ENCODE results near the gene EIF5A. TPM values are rescaled to one million over a fixed set of nuclear protein-coding genes. Genes with fewer than 3 reads are reported as not detected.

The EIF5A gene
- total and polyA plus RNA-seq, 4 donors, result 179 to 506 (median 302) TPM

- Histone ChIP-seq H3K27ac (ENCODE audit: low read depth in 1 of 2, low read length in 2 of 2) (no peak overlapping the region), H3K9me3 (ENCODE audit: control insufficient read depth in 4 of 4, low read length in 3 of 4) (no peaks in the 10 kb centered on the region), H3K27me3 (ENCODE audit: control insufficient read depth in 4 of 4, insufficient read depth in 4 of 4, low read length in 3 of 4) (no peaks in the 10 kb centered on the region), H3K36me3 (ENCODE audit: control insufficient read depth in 4 of 4, insufficient read depth in 3 of 4, low read depth in 1 of 4, low read length in 3 of 4) (no peaks in the 10 kb centered on the region), H3K9ac (ENCODE audit: low read depth in 1 of 2, low read length in 2 of 2) (no peak overlapping the region), H3K4me3 (ENCODE audit: low read depth in 1 of 3, low read length in 3 of 3) (no peak overlapping the region), H3K4me1 (ENCODE audit: control insufficient read depth in 4 of 4, insufficient read depth in 4 of 4, low read length in 3 of 4) (peaks cover 5 to 31% (median 16%) of the 10 kb centered on the region in 4 donors)
- WGBS, result 71% methylated on average over 19 of the region's 19 CpGs
- TF ChIP-seq, protein P1, sequence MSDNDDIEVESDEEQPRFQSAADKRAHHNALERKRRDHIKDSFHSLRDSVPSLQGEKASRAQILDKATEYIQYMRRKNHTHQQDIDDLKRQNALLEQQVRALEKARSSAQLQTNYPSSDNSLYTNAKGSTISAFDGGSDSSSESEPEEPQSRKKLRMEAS (IDR thresholded peaks at IDR 0.05), result no peak
- no peak for TF ChIP-seq HNF4G (IDR thresholded peaks at IDR 0.05)
- no peak for TF ChIP-seq EGR1 (IDR thresholded peaks at IDR 0.05; ENCODE audit: low read depth in 2 of 2)
- no peak for TF ChIP-seq NR2F2 (IDR thresholded peaks at IDR 0.05)
- no peak for TF ChIP-seq ZBTB33 (IDR thresholded peaks at IDR 0.05)
- no peak for TF ChIP-seq HNF4A (conservative IDR thresholded peaks at IDR 0.05)
- no peak for TF ChIP-seq TAF1 (conservative IDR thresholded peaks at IDR 0.05)
- TF ChIP-seq FOXA2 (IDR thresholded peaks at IDR 0.05), result no peak
- no peak for TF ChIP-seq RXRA (IDR thresholded peaks at IDR 0.05)
- no peak for TF ChIP-seq REST (IDR thresholded peaks at IDR 0.05)
- TF ChIP-seq, protein P2, sequence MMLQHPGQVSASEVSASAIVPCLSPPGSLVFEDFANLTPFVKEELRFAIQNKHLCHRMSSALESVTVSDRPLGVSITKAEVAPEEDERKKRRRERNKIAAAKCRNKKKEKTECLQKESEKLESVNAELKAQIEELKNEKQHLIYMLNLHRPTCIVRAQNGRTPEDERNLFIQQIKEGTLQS (IDR thresholded peaks at IDR 0.05), result no peak
- no peak for TF ChIP-seq JUND (IDR thresholded peaks at IDR 0.05)
- TF ChIP-seq FOXA1 (IDR thresholded peaks at IDR 0.05), result no peak
- no peak for DNase-seq (ENCODE audit: low spot score)
Observed at GRCh38 chr17:7348478-7349242, 41.2 kb downstream of the EIF5A start.

DNA sequence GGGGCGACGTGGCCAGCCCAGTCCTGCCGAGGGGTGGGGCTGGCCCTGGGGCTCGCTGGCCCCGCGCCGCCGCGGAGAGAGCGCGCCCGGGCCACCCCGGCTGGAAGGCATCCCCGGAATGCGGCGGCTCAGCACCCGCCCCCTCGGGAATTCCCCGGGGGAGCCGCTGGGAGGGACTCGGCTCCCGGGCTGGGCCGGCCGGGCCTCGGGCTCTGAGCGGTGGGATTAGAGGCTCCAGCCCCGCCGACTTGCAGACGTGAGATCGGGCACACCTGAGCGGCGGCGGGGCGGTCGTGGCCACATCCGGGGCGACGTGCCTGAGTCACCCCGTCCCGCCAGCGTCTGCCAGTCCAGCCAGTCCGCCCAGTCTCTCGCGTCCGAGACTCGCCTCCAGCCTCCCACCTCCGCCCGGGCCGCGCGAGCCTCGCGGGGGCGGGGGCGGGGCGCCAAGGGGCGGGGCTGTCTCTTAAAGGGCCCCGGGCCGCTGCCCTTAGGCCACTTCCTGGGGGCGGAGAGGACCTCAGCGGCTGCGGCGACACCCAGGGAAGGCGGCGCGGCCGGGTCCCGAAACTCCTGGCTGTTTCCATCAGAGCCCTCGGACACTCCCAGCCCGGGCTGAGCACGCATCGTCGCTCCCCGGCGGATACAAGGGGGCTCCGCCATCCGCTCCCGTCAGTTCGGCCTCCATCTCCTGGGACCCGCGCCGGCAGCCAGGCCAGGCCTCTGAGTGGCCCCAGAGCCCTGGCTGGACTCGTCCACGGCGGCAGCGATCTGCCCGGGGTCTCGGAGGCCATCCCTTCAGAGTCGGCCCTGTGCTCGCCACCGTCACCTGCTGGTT is 44.5 kb downstream of the EIF5A start, which contains the start of gene KCTD11:
KCTD11 (plus strand) TSS at position 498 of the 838 bp plus-strand sequence.
- 2% methylated on average over 91 of the region's 91 CpGs for WGBS
- peak within 1 kb of the TSS; percentile 99 for H3K27ac ChIP-seq (ENCODE audit: low read depth in 1 of 2, low read length in 2 of 2)
- H3K9me3 ChIP-seq (ENCODE audit: control insufficient read depth in 4 of 4, low read length in 3 of 4), result no peaks in the 10 kb centered on the region
- no peaks in the 10 kb centered on the region for H3K36me3 ChIP-seq (ENCODE audit: control insufficient read depth in 4 of 4, insufficient read depth in 3 of 4, low read depth in 1 of 4, low read length in 3 of 4)
- H3K27me3 ChIP-seq (ENCODE audit: control insufficient read depth in 4 of 4, insufficient read depth in 4 of 4, low read length in 3 of 4), result no peaks in the 10 kb centered on the region
- peak within 1 kb of the TSS; percentile 45 to 94 for H3K9ac ChIP-seq (ENCODE audit: low read depth in 1 of 2, low read length in 2 of 2)
- H3K4me3 ChIP-seq (ENCODE audit: low read depth in 1 of 3, low read length in 3 of 3), result peak within 1 kb of the TSS; percentile 73 to 80 (median 76)
- peak; percentile 91 for DNase-seq (ENCODE audit: low spot score)
- H3K4me1 ChIP-seq (ENCODE audit: control insufficient read depth in 4 of 4, insufficient read depth in 4 of 4, low read length in 3 of 4), result peaks cover 5 to 32% (median 16%) of the 10 kb centered on the region in 4 donors
- TF ChIP-seq EGR1 (IDR thresholded peaks at IDR 0.05; ENCODE audit: low read depth in 2 of 2) (peak; percentile 50 to 93), HNF4A (conservative IDR thresholded peaks at IDR 0.05) (no peak), HNF4G (IDR thresholded peaks at IDR 0.05) (no peak), YY1 (IDR thresholded peaks at IDR 0.05) (peak; percentile 33), SP1 (IDR thresholded peaks at IDR 0.05) (no peak)
